Trophoblast cell (in vitro differentiated cells and primary cell): Measurements from ENCODE around the gene SLC38A1.

ENCODE experiments used
- DNase-seq, 2 donors: peaks; one replicate each; pipeline ENCODE4 v3.0.0-alpha.2; 2016
- H2AFZ ChIP-seq: 2 replicates; pipeline ENCODE4 v1.6.1; 2013; ENCODE audit warnings: low read length, moderate library complexity, mild to moderate bottlenecking; ENCODE audit not compliant: insufficient read depth, poor library complexity
- H2AK5ac ChIP-seq: 2 replicates; pipeline ENCODE4 v1.6.1; 2013; ENCODE audit warnings: mild to moderate bottlenecking, low read length
- H2BK120ac ChIP-seq: 2 replicates; pipeline ENCODE4 v1.6.1; 2013; ENCODE audit warnings: low read length, mild to moderate bottlenecking, moderate library complexity; ENCODE audit not compliant: insufficient read depth, poor library complexity
- H2BK12ac ChIP-seq: 2 replicates; pipeline ENCODE4 v1.6.1; 2013; ENCODE audit warnings: mild to moderate bottlenecking, low read length, moderate library complexity
- H2BK5ac ChIP-seq: 2 replicates; pipeline ENCODE4 v1.6.1; 2013; ENCODE audit warnings: low read length, low read depth, moderate library complexity, mild to moderate bottlenecking; ENCODE audit not compliant: poor library complexity
- H3K14ac ChIP-seq: 2 replicates; pipeline ENCODE4 v1.6.1; 2013; ENCODE audit warnings: mild to moderate bottlenecking, low read length
- H3K18ac ChIP-seq: 2 replicates; pipeline ENCODE4 v1.6.1; 2013; ENCODE audit warnings: mild to moderate bottlenecking, low read length
- H3K23ac ChIP-seq: 2 replicates; pipeline ENCODE4 v1.6.1; 2013; ENCODE audit warnings: low read length
- H3K27ac ChIP-seq: 2 replicates; pipeline ENCODE4 v1.5.1; 2013; ENCODE audit warnings: low read depth, mild to moderate bottlenecking, inconsistent platforms, low read length, moderate library complexity
- H3K27me3 ChIP-seq: 2 replicates; pipeline ENCODE4 v1.6.1; 2013; ENCODE audit warnings: inconsistent platforms, mild to moderate bottlenecking, low read length, moderate library complexity; ENCODE audit not compliant: insufficient read depth
- H3K36me3 ChIP-seq, 2 experiments: 1 replicate in 1 of 2; 2 replicates in 1 of 2; pipeline ENCODE4 v1.6.1; 2013; ENCODE audit warnings: low read length in 2 of 2, mild to moderate bottlenecking in 2 of 2, moderate library complexity in 1 of 2; ENCODE audit not compliant: insufficient read depth in 2 of 2, control insufficient read depth in 1 of 2
- H3K4ac ChIP-seq: 2 replicates; pipeline ENCODE4 v1.6.1; 2013; ENCODE audit warnings: low read depth, mild to moderate bottlenecking, low read length, moderate library complexity
- H3K4me1 ChIP-seq, 2 experiments: 1 replicate in 1 of 2; 2 replicates in 1 of 2; pipeline ENCODE4 v1.6.1; 2013; ENCODE audit warnings: low read length in 2 of 2, mild to moderate bottlenecking in 2 of 2, moderate library complexity in 1 of 2; ENCODE audit not compliant: insufficient read depth in 2 of 2, control insufficient read depth in 1 of 2
- H3K4me2 ChIP-seq: 2 replicates; pipeline ENCODE4 v1.6.1; 2013; ENCODE audit warnings: inconsistent platforms, mild to moderate bottlenecking, low read length, moderate library complexity
- H3K4me3 ChIP-seq: 2 replicates; pipeline ENCODE4 v1.5.1; 2013; ENCODE audit warnings: mild to moderate bottlenecking, low read depth, low read length, inconsistent platforms
- H3K79me1 ChIP-seq: one replicate; pipeline ENCODE4 v1.6.1; 2013; ENCODE audit warnings: low read length
- H3K79me2 ChIP-seq: 2 replicates; pipeline ENCODE4 v1.6.1; 2013; ENCODE audit warnings: low read length, mild to moderate bottlenecking; ENCODE audit not compliant: control insufficient read depth, insufficient read depth, poor library complexity
- H3K9ac ChIP-seq: 2 replicates; pipeline ENCODE4 v1.6.1; 2013; ENCODE audit warnings: mild to moderate bottlenecking, low read length
- H3K9me3 ChIP-seq: 2 replicates; pipeline ENCODE4 v1.6.1; 2013; ENCODE audit warnings: low read depth, mild to moderate bottlenecking, control low read depth, inconsistent platforms, low read length; ENCODE audit not compliant: insufficient read depth
- H4K12ac ChIP-seq: 2 replicates; pipeline ENCODE4 v1.6.1; 2013; ENCODE audit warnings: low read depth, mild to moderate bottlenecking, low read length, moderate library complexity
- H4K8ac ChIP-seq: 2 replicates; pipeline ENCODE4 v1.6.1; 2013; ENCODE audit warnings: low read depth, mild to moderate bottlenecking, low read length, moderate library complexity
- H4K91ac ChIP-seq: one replicate; pipeline ENCODE4 v1.6.1; 2013; ENCODE audit warnings: low read depth, mild to moderate bottlenecking, low read length, moderate library complexity
- WGBS: extraction: QIAGEN DNeasy Blood & Tissue Kit; methylation state at CpG from one replicate; pipeline ENCODE4 v1.1.7; 2013; ENCODE audit warnings: missing lambda C conversion rate; ENCODE audit not compliant: insufficient read length, insufficient coverage; ENCODE audit errors: extremely low coverage; 5-methylcytosine and 5-hydroxymethylcytosine counted together

The SLC38A1 gene

DNA sequence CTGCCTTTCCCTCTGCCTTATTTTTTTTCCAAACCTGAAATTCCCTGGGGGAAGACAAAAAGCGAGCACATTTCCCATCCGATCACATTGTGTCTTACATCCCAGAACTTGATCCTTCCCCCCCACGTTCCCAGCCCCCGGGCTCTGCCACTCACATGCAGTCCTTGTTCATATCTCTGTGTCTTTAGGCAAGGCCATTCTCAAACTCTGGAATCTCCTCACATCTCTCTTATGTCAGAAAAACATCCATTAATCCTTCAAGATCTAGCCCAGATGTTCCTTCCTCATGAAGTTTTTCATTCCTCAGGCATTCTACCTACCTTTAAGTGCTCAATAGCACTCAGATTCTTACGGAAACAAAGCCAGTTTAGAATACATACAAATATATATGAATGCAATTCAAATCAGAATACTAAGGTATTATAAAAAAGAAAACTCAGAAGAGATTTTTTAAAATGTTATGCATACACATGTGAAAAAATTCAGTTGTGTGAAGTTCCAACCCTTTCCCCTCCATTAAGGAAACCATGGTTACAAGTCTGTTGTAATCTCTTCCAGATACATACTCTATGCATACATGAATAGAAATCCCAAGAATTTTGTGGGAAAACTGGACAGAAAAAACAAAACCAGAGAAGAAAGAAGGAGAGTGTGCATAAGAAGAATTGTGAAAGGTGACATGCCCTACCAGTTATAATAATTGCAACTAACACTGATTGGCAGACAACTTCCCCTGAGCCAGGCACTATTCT, 120.3 kb downstream of the SLC38A1 start:
- Histone ChIP-seq H3K4me3 (no peak overlapping the region), H4K8ac (peak overlapping the region; percentile 87), H3K9me3 (no peaks in the 10 kb centered on the region), H3K79me2 (no peaks in the 10 kb centered on the region), H2AK5ac (no peak overlapping the region), H2BK5ac (peak overlapping the region; percentile 85), H3K4me2 (peak overlapping the region; percentile 32), H3K4me1 (peaks cover 10 to 14% of the 10 kb centered on the region in 2 experiments), H2AFZ (no peak overlapping the region), H2BK120ac (peak overlapping the region; percentile 89), H3K27ac (peak overlapping the region; percentile 90), H3K23ac (no peak overlapping the region), H4K12ac (no peak overlapping the region), H3K4ac (no peak overlapping the region), H4K91ac (peak overlapping the region; percentile 90), H3K27me3 (no peaks in the 10 kb centered on the region), H3K14ac (peak overlapping the region; percentile 77), H3K18ac (no peak overlapping the region), H3K9ac (no peak overlapping the region), H2BK12ac (peak overlapping the region; percentile 84), H3K79me1 (peaks cover 23% of the 10 kb centered on the region), H3K36me3 (no peaks in the 10 kb centered on the region)
- DNase-seq: peak; percentile 27 to 75
- WGBS: no CpG with 5 or more reads among the region's 5 CpGs

DNA sequence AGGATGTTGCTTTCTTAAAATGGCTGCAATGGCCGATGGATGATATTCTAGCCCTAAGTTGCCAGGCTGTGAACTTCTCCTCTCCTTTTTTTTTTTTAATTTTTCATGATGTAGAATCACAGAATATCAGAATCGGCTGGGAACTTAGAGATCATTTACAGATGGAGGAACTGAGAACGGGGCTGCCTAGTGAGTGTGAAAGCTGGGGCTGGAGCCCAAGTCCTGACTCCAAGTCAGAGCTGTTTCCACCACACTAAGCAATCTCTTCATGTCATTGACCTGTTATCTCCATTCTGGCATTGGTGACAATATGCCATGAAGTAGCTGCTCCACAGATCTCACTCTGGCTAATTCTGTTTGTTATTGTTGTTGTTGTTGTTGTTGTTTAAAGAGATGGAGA, 121.7 kb downstream of the SLC38A1 start:
- H3K79me1 ChIP-seq: peaks cover 28% of the 10 kb centered on the region
- peak overlapping the region; percentile 55 for H2BK5ac ChIP-seq
- H4K12ac ChIP-seq: no peak overlapping the region
- H3K9ac ChIP-seq: no peak overlapping the region
- H2BK120ac ChIP-seq: peak overlapping the region; percentile 95
- H2AFZ ChIP-seq: no peak overlapping the region
- H3K14ac ChIP-seq: peak overlapping the region; percentile 80
- H4K8ac ChIP-seq: peak overlapping the region; percentile 17
- H3K23ac ChIP-seq: no peak overlapping the region
- H3K4me2 ChIP-seq: no peak overlapping the region
- no peak overlapping the region for H3K4me3 ChIP-seq
- peak overlapping the region; percentile 73 for H3K27ac ChIP-seq
- H3K4me1 ChIP-seq: peaks cover 10 to 14% of the 10 kb centered on the region in 2 experiments
- no peaks in the 10 kb centered on the region for H3K9me3 ChIP-seq
- no peaks in the 10 kb centered on the region for H3K27me3 ChIP-seq
- H4K91ac ChIP-seq: peak overlapping the region; percentile 97
- H3K18ac ChIP-seq: peak overlapping the region; percentile 95
- no peaks in the 10 kb centered on the region for H3K79me2 ChIP-seq
- peak overlapping the region; percentile 98 for H2AK5ac ChIP-seq
- H3K4ac ChIP-seq: peak overlapping the region; percentile 76
- no CpG with 5 or more reads among the region's 3 CpGs for WGBS
- DNase-seq: no peak
- H2BK12ac ChIP-seq: peak overlapping the region; percentile 93
- no peaks in the 10 kb centered on the region for H3K36me3 ChIP-seq

DNA sequence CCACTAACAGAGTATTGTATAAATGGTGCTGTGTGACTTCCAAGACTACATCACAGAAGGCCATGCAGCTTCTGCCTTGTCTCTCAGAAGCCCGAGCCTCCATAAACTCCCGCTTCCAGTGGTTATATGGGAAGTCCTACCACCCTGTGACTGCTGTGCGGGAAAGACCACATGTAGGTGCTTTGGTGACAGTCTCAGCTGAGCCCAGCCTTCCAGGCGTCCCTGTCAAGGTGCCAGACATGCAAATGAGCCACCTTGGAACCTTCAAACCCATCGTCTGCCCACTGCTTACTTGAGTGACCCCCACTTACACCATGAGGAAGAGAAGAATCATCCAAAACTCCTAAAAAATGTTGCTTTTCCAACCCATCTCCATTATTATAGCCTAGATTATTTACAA, 123.0 kb downstream of the SLC38A1 start:
- Histone ChIP-seq H2BK12ac (peak overlapping the region; percentile 37), H2BK120ac (peak overlapping the region; percentile 98), H2AK5ac (peak overlapping the region; percentile 84), H3K4me2 (no peak overlapping the region), H4K91ac (peak overlapping the region; percentile 96), H3K27me3 (no peaks in the 10 kb centered on the region), H3K4ac (peak overlapping the region; percentile 88), H3K18ac (peak overlapping the region; percentile 5), H3K23ac (no peak overlapping the region), H3K79me2 (no peaks in the 10 kb centered on the region), H2AFZ (peak overlapping the region; percentile 86), H3K36me3 (no peaks in the 10 kb centered on the region), H3K9ac (no peak overlapping the region), H3K27ac (no peak overlapping the region), H3K4me3 (no peak overlapping the region), H3K4me1 (peaks cover 10 to 14% of the 10 kb centered on the region in 2 experiments), H3K14ac (peak overlapping the region; percentile 16), H4K8ac (peak overlapping the region; percentile 14), H3K79me1 (peaks cover 25% of the 10 kb centered on the region), H3K9me3 (no peaks in the 10 kb centered on the region), H4K12ac (no peak overlapping the region), H2BK5ac (peak overlapping the region; percentile 1)
- WGBS: no CpG with 5 or more reads among the region's 5 CpGs
- no peak for DNase-seq

DNA sequence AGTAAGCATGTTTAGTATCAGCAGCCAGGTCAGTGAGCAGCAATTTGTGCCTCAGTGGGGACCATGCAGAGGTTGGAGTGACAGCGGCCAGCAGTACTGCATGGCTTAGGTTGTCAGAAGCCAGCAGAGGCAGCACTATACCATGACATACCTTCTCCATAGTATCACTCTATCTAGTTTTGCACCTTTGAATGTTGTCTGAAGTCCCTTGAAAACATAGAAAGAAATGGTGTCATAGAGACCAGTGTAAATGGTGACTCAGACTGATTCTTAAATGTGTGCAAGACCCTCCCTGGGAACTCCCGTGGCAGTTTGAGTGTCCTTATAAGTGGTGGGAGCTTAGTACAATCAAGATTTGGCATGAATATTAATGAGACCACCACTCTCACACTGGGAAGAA, 124.4 kb downstream of the SLC38A1 start:
- Histone ChIP-seq H3K4me1 (peaks cover 10 to 14% of the 10 kb centered on the region in 2 experiments), H3K27me3 (no peaks in the 10 kb centered on the region), H2AFZ (no peak overlapping the region), H4K91ac (peak overlapping the region; percentile 32), H3K4me3 (no peak overlapping the region), H4K8ac (peak overlapping the region; percentile 7), H2BK5ac (no peak overlapping the region), H3K18ac (no peak overlapping the region), H4K12ac (no peak overlapping the region), H3K36me3 (no peaks in the 10 kb centered on the region), H3K9me3 (no peaks in the 10 kb centered on the region), H2BK120ac (peak overlapping the region; percentile 52), H3K27ac (no peak overlapping the region), H2AK5ac (no peak overlapping the region), H3K79me2 (no peaks in the 10 kb centered on the region), H2BK12ac (peak overlapping the region; percentile 81), H3K9ac (no peak overlapping the region), H3K14ac (no peak overlapping the region), H3K4ac (no peak overlapping the region), H3K23ac (no peak overlapping the region), H3K4me2 (no peak overlapping the region), H3K79me1 (peaks cover 22% of the 10 kb centered on the region)
- DNase-seq: no peak
- WGBS: no CpG with 5 or more reads among the region's 2 CpGs
